Measurements from ENCODE around the gene ZNF385C.

- TF ChIP-seq, protein P1, sequence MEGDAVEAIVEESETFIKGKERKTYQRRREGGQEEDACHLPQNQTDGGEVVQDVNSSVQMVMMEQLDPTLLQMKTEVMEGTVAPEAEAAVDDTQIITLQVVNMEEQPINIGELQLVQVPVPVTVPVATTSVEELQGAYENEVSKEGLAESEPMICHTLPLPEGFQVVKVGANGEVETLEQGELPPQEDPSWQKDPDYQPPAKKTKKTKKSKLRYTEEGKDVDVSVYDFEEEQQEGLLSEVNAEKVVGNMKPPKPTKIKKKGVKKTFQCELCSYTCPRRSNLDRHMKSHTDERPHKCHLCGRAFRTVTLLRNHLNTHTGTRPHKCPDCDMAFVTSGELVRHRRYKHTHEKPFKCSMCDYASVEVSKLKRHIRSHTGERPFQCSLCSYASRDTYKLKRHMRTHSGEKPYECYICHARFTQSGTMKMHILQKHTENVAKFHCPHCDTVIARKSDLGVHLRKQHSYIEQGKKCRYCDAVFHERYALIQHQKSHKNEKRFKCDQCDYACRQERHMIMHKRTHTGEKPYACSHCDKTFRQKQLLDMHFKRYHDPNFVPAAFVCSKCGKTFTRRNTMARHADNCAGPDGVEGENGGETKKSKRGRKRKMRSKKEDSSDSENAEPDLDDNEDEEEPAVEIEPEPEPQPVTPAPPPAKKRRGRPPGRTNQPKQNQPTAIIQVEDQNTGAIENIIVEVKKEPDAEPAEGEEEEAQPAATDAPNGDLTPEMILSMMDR (IDR thresholded peaks at IDR 0.05 in 4 of 5, conservative IDR thresholded peaks at IDR 0.05 in 1 of 5) = no peak
- no peak for TF ChIP-seq POLR2A (IDR thresholded peaks at IDR 0.05)
Observed at GRCh38 chr17:42125565-42125964, 27.3 kb upstream of the ZNF385C start.

Data from gastrocnemius medialis (tissue), 4 donors.